Activated CD8-positive, alpha-beta memory T cell treated with anti-CD3 and anti-CD28 coated beads, Interleukin-2, amount 50 U/mL, for 48 hours (primary cell): Measurements from ENCODE around the gene BCL2.

Source experiments
- DNase-seq: peaks from one replicate; pipeline ENCODE4 v3.0.0-alpha.2; 2020

BCL2 gene

GRCh38 chr18:63102941-63103744 is 216.4 kb downstream of the BCL2 start:
- DNase-seq: no peak

DNA sequence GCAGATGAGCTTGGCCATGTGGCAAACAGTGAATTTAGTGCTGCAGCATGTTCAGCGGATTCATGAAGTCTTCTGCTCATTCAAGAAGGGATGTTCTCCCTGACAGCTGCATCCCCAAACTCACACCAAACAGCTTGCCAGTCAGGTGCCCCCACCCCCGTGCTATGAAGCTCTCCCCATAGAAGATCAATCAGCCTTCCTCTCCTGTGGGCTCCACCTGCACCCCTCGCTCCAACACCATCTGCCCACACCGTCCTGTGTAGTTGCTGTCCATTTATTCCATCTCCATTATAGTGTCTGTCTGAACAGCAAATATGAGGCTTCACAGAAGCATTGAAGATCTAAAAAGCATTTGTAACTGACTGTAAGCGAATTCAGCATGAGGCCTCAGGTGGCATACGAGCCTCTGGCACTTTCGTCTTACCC is 218.9 kb downstream of the BCL2 start:
- no peak for DNase-seq

DNA sequence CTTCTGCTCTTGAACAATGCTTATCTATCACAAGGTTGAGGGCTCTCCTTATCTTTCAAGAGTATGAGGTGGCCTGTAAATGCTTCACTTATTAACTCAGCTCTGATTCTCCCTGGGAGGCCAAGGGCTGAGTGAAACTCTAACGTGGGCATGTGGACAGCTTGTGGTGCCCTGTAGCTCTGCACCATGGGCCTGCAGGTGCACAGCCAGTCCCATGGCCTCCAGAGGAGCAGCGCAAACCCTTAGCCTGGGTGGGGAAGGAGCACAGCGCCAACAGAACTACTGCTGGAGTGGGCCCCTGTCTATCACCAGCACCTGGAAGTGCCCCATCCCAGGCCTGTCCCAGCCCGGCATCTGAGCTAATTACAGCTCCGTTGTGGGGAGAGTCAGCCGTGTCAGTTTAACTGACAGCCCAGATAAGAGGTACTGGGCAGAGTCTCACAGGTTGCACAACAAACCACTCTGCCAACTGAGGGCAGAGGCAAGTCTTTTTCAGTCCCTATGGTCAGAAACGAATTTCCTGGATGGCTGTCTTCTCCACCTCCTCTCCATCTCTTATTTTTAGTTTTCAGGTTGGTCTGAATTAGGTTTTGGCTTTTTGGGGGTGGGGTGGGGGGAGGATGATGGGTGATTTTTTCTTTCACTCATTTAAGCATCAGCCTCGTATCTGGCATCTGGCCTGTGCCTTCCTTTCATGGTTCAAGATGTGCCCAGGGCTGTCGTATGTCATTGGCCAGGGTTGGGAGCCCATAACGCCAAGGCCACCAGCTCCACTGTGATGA is 219.5 kb downstream of the BCL2 start:
- DNase-seq: no peak

- DNase-seq: no peak
Observed at GRCh38 chr18:63099091-63099840, 220.3 kb downstream of the BCL2 start.

DNA sequence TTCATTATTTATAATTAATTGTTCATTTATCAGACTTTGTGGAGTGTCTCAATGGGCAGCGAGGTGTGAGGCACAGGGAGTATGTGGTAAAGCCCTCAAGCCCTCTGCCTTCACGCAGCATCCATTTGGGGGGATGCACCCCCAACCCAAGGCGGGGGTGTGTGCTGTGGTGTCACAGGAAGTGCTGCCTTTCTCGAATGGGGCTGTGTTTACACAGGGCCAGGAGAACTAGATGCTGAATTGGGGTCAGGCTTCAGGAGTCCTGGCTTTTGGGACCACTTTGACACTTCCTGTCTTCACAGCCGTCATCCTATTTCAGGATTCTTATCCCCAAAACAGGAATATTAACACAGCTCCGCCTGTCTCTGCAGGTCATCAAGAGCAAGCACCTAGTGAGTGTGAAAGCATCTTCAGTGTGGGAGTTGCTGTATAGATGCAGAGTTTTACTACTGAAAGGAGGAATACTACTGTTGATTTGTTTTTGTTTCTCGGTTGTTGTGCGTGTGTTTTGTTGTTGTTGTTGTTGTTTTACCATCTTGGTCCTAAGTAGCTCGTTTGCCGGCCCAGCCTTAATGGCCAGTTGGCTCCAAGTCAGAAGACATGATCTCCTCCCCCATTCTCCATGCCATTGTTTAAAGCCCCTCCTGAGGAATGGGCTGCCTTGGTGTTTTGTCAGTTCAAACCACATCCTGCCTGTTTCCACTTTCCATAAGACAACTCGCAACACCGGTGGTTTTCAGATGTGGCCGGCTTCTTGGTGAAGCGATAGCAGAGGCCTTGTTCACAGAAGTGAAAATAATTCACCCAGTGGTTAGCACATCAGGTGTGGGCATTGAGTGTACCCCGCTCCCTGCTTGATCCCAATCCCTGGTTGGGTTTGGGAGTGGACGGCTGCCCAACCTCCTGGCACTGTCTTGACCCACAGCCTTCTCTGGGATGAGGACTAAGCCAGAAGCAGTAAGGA is 221.3 kb downstream of the BCL2 start:
- no peak for DNase-seq

- DNase-seq: no peak
Observed at GRCh38 chr18:63097178-63097577, 222.4 kb downstream of the BCL2 start.

- DNase-seq: no peak
Observed at GRCh38 chr18:63096327-63096874, 223.2 kb downstream of the BCL2 start.

GRCh38 chr18:63095768-63096167 is 223.8 kb downstream of the BCL2 start:
- DNase-seq: no peak

- DNase-seq: no peak
Observed at GRCh38 chr18:63091671-63092364, 227.8 kb downstream of the BCL2 start.

DNA sequence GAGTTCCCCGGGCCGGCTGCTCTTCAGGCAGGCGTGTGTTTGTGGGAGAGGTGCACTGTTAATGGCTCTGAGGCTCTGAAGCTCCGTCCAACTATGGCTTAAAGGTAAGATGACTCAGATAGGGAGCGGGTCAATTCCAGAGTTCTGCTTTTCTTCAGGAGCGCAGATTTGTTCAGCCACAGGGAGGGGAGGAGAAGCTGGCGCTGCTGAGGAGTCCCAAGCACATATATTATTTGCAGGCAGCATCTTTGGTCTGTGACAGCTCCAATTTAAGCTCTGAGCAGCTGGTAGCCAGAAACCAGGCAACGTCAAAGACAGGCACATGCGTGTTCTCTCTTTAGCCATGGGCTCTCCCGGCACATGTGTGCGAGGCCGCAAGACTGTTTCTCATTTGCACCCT is 229.2 kb downstream of the BCL2 start:
- DNase-seq: no peak

- DNase-seq: no peak
Observed at GRCh38 chr18:63089041-63089440, 230.5 kb downstream of the BCL2 start.

DNA sequence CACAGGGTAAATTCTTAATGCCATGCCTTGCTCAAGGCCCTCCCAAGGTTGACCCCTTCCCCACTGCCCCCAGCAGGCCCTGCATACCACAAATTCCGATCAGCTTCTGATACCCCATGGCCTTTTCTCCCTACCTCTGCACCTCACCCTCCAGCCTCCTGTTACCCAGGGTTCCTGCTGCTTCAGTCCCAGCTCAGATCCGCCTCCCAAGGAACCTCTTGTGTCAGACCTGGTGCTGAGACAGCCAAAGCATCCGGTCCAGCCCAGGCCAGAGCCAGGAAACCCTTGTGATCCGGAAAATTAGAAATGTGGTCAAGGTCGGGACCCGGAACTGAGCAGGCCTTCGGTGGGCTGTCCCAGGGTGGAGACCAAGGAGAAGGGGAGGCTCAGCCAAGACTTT is 231.3 kb downstream of the BCL2 start:
- no peak for DNase-seq

GRCh38 chr18:63087421-63088230 is 231.9 kb downstream of the BCL2 start:
- DNase-seq: no peak

DNA sequence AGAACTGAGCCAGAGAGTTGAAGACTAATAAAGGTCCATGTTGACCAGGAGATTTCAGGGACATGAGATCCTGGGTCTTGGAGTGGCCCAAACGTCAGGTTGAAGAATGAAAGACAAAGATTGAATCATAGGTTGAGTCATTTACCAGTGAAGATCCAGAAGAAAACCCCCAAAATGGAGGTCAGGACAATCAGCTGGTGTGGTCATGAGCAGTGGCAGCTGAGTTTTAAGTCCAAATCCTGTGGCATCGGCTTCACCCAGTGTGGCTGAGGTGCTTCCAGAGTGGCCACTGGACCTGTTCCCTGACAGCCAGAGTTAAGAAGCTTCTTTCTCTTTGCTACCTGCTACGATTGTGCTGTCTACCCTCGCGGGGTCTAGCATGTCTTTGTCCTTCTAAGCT is 234.0 kb downstream of the BCL2 start:
- DNase-seq: no peak

- DNase-seq: no peak
Observed at GRCh38 chr18:63084219-63084618, 235.3 kb downstream of the BCL2 start.

- no peak for DNase-seq
Observed at GRCh38 chr18:63083555-63083954, 236.0 kb downstream of the BCL2 start.

DNA sequence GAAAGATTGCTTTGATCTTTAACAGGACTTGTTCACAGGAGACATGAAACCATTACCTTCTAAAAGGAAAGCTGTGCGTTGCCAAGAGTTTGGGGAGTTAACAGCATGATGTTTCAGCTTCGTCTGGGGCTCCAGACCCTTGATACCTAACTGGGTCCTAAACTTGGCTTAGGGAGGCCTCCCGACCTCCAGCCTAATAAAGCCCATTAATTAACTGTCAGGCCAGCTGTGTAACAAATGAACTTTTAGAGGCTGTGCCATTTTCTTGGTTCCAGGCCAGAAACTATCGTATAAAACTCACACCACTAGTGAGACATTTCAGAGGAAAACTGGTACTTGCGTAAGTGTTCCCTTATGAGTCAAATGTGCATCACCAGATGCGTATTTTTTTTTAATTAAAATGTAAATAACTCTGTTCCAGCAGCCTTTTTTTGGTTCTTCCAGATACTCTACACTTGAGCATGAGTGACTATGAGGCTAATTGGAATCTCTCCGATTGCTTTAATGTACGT is 236.5 kb downstream of the BCL2 start:
- no peak for DNase-seq

- no peak for DNase-seq
Observed at GRCh38 chr18:63082366-63083019, 237.1 kb downstream of the BCL2 start.

- DNase-seq: no peak
Observed at GRCh38 chr18:63079114-63079513, 240.5 kb downstream of the BCL2 start.

DNA sequence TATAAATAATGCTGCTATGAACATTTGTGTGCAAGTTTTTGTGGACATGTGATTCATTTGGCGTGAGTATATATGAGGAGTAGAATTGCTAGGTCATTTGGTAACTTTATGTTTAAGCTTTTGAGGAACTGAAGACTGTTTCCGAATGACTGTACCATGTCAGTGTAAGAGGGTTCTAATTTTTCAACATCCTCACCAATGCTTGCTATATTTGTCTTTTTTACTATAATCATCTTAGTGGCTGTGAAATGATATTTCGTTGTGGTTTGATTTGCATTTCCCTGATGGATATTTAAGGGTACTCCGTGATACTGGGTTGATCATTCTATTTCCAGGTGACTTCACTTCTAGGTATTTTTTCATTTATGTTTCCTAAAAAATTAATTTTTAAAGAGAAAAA is 241.1 kb downstream of the BCL2 start:
- no peak for DNase-seq
